Occipital lobe (tissue), 2 donors: ENCODE results near the gene YEATS4. TPM values are rescaled to one million over a fixed set of nuclear protein-coding genes. Genes with fewer than 3 reads are reported as not detected.

Source experiments
- DNase-seq: peaks from one replicate; lab custom pipeline; 2025; lab: John Stamatoyannopoulos, UW
- total RNA-seq: library from RNA; depleted of rRNA; stranded (reverse); fragments of >200 nt; gene quantifications from one replicate; pipeline ENCODE4 v1.2.3, GENCODE V29; 2014

The YEATS4 gene
- total RNA-seq, 1 donor from 2014 or later: 31.5 TPM

- no peak for DNase-seq
These were observed 18.2 kb upstream of the YEATS4 start for GRCh38 chr12:69341328-69341727.

- no peak for DNase-seq
These were observed 17.1 kb upstream of the YEATS4 start for GRCh38 chr12:69342421-69342820.

- no peak for DNase-seq
These were observed 16.2 kb upstream of the YEATS4 start for GRCh38 chr12:69343357-69343756.

- DNase-seq: no peak
These were observed 15.5 kb upstream of the YEATS4 start for GRCh38 chr12:69343885-69344612.

- DNase-seq: no peak
These were observed 14.5 kb upstream of the YEATS4 start for GRCh38 chr12:69345077-69345476.

GRCh38 chr12:69345742-69346141 lies 13.8 kb upstream of the YEATS4 start:
- DNase-seq: no peak

GRCh38 chr12:69348162-69348938 lies 11.2 kb upstream of the YEATS4 start, which contains the start of gene LYZ:
Gene LYZ (plus strand): TSS chr12:69348381. CDS start chr12:69348409, 28 bp downstream.
- DNase-seq: no peak

GRCh38 chr12:69350002-69350626 lies 9.4 kb upstream of the YEATS4 start:
- DNase-seq: no peak

GRCh38 chr12:69350777-69351176 lies 8.8 kb upstream of the YEATS4 start:
- no peak for DNase-seq

GRCh38 chr12:69351462-69352236 lies 7.9 kb upstream of the YEATS4 start:
- no peak for DNase-seq

- DNase-seq: no peak
These were observed 6.6 kb upstream of the YEATS4 start for GRCh38 chr12:69352904-69353303.

GRCh38 chr12:69354172-69354555 lies 5.4 kb upstream of the YEATS4 start:
- DNase-seq: no peak

GRCh38 chr12:69354556-69355187 lies 4.9 kb upstream of the YEATS4 start:
- no peak for DNase-seq

GRCh38 chr12:69355363-69356028 lies 4.0 kb upstream of the YEATS4 start:
- DNase-seq: no peak

- DNase-seq: no peak
These were observed 767 bp downstream of the YEATS4 start for GRCh38 chr12:69360348-69360672.

- no peak for DNase-seq
These were observed 7.3 kb downstream of the YEATS4 start for GRCh38 chr12:69366796-69367195.

GRCh38 chr12:69368171-69368570 lies 8.6 kb downstream of the YEATS4 start:
- no peak for DNase-seq

- DNase-seq: no peak
These were observed 23.5 kb downstream of the YEATS4 start for GRCh38 chr12:69383074-69383473.

- DNase-seq: no peak
These were observed 25.5 kb downstream of the YEATS4 start for GRCh38 chr12:69385038-69385437.

GRCh38 chr12:69386921-69387320 lies 27.4 kb downstream of the YEATS4 start:
- DNase-seq: no peak

GRCh38 chr12:69388371-69388770 lies 28.8 kb downstream of the YEATS4 start:
- DNase-seq: no peak
